ENCODE measurements around the gene ZNF431. TPM values are rescaled to one million over a fixed set of nuclear protein-coding genes. Genes with fewer than 3 reads are reported as not detected.
"Not testable (repeated sequence)": the region's sequence is repeated elsewhere in the genome, so short reads cannot be mapped to it uniquely, and the experiment has no call there.

ZNF431 gene
- total RNA-seq, 1 donor, result 5.1 TPM

DNA sequence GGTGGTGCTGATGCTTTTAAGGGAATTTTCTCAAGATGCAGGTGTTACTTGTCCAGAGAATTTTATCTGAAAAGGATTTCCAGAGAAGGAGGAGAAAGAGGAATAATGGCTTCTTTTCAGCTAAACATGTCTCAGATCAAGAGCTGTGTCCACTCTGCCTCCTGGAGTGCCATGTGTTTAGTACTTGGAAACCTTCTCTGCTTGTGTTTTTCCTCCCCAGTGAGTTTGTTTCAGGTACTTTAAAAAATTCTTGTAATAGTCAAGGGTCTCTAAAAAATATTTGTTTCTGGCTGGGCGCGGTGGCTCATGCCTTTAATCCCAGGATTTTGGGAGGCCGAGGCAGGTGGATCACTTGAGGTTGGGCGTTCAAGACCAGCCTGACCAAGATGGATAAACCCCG is 22.7 kb downstream of the ZNF431 start:
- TF ChIP-seq, protein P1, sequence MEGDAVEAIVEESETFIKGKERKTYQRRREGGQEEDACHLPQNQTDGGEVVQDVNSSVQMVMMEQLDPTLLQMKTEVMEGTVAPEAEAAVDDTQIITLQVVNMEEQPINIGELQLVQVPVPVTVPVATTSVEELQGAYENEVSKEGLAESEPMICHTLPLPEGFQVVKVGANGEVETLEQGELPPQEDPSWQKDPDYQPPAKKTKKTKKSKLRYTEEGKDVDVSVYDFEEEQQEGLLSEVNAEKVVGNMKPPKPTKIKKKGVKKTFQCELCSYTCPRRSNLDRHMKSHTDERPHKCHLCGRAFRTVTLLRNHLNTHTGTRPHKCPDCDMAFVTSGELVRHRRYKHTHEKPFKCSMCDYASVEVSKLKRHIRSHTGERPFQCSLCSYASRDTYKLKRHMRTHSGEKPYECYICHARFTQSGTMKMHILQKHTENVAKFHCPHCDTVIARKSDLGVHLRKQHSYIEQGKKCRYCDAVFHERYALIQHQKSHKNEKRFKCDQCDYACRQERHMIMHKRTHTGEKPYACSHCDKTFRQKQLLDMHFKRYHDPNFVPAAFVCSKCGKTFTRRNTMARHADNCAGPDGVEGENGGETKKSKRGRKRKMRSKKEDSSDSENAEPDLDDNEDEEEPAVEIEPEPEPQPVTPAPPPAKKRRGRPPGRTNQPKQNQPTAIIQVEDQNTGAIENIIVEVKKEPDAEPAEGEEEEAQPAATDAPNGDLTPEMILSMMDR (IDR thresholded peaks at IDR 0.05; ENCODE audit: insufficient read depth, low read length), result no peak
- no peak overlapping the region for H3K4me3 ChIP-seq (ENCODE audit: low read depth, low read length)
- DNase-seq (ENCODE audit: low read depth), result no peak

DNA sequence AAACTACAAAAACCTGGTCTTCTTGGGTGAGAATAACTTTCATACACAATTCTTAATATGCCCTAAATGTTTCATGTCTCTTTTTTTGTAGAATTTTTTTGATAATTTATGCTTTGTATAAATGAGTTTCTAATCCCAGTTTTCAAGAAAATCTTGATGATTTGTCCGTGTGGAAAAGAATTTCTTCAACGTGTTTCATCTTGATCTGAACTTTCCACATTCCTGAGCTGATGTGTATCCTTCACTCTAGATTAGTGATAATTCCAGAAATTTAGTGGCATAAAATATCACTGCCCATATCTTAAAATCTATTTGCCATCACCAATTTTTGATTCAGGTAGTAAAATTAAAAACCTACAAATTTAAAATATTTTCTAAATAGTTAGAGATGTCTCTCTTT is 24.6 kb downstream of the ZNF431 start:
- TF ChIP-seq, protein P1 (IDR thresholded peaks at IDR 0.05; ENCODE audit: insufficient read depth, low read length), result no peak
- DNase-seq (ENCODE audit: low read depth), result no peak
- no peak overlapping the region for H3K4me3 ChIP-seq (ENCODE audit: low read depth, low read length)

DNA sequence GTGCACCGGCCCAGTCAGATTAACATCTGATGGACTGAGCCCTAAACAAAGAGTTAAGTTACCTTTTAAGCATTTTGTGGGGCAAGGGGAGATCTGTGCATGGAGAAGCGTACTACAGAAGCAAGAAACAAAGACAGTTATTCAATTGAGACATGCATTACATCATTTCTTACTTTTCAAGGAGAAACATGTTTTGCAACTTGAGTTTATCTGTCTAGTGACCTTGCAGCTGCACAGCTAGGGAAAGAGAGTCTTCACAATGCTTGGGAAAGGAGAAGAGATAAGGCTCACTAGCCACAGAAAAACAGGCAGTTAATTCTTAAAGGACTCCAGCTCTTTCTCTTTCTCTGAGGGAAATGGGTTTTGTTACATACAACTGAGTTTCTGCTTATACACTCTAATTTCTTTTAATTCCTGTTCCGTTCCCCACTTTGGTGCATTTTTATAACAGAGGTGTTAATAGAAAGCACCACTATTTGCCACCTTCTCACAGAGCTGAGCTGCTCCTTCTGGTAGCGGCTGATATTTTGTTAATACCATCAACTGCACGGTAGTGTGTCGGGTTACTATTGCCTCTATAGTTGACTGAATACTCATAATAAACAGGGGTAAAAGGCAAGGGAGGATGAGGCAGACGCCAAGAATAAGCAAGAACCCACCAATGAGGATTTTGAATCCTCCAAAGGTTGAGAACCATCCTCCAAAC is 55.9 kb downstream of the ZNF431 start:
- no peak for DNase-seq (ENCODE audit: low read depth)
- TF ChIP-seq, protein P1 (IDR thresholded peaks at IDR 0.05; ENCODE audit: insufficient read depth, low read length), result no peak
- H3K4me3 ChIP-seq (ENCODE audit: low read depth, low read length), result no peak overlapping the region

DNA sequence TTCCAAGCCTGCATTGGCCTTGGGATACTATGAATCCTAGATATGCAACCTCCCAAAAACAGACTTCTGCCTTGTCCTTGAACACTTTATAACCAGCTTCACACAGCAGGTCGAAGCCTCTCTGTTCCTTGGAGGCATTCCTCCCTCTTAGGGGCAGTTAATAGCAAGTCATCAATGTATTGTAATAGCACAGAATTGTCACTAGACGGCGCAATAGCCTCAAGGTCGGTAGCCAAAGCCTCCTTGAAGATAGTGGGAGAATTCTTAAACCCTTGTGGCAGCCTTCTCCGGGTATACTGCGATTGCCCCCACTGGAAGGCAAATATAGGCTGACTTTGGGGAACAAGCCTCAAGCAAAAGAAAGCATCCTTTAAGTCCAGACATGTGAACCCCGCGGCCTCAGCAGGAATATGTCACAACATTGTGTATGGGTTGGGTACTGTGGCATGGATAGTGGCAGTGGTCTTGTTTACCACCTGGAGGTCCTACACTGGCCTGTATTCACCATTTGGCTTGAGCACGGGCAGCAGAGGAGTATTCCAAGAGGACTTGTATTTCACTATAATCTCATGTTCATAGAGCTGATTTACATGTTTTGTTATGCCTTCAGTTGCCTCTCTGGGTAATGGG is 61.1 kb downstream of the ZNF431 start:
- TF ChIP-seq, protein P1 (IDR thresholded peaks at IDR 0.05; ENCODE audit: insufficient read depth, low read length), result peak; percentile 45
- no peak overlapping the region for H3K4me3 ChIP-seq (ENCODE audit: low read depth, low read length)
- peak; percentile 14 for DNase-seq (ENCODE audit: low read depth)

DNA sequence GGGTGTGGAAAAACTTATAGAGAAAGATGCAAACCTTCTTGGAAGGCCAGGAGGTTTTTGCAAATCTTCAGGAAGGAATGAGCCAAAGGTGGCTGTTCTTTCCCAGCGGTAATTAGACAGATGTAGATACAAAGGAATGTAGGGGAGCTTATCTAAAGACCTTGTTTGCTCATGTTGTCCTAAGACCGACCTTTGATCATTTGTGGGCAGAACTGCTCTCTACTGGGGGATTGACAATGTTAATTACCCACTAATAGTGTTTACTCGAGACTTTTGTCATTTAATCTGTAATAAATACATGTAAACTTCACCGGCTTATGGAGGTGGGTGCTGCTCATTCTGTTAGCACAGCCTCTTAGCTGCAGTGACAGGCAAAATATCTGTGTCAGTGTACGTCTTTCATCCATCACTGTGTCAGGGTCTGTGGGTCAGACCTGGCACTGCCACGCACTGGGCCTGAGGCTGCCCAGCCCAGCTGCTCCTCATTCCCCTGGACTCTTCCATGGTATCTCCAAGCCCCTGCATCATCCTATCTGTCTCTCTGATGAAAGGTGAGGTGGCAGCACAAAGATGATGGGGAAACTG is 68.3 kb downstream of the ZNF431 start:
- H3K4me3 ChIP-seq (ENCODE audit: low read depth, low read length), result no peak overlapping the region
- TF ChIP-seq, protein P1 (IDR thresholded peaks at IDR 0.05; ENCODE audit: insufficient read depth, low read length), result no peak
- no peak for DNase-seq (ENCODE audit: low read depth)

DNA sequence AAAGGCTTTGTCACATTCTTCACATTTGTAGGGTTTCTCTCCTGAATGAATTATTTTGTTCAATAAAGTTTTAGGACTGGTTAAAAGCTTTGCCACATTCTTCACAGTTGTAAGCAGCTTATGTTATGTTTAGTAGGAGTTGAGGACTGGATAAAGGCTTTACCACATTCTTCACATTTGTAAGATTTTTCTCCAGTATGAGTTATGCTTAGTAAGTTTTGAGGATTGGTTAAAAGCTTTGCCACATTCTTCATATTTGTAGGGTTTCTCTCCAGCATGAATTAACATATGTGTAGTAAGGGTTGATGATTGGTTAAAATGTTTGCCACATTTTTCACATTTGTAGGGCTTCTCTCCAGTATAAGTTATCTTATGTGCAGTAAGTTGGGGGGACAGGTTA is 79.9 kb downstream of the ZNF431 start:
- DNase-seq (ENCODE audit: low read depth), result no peak
- H3K4me3 ChIP-seq (ENCODE audit: low read depth, low read length), result no peak overlapping the region

DNA sequence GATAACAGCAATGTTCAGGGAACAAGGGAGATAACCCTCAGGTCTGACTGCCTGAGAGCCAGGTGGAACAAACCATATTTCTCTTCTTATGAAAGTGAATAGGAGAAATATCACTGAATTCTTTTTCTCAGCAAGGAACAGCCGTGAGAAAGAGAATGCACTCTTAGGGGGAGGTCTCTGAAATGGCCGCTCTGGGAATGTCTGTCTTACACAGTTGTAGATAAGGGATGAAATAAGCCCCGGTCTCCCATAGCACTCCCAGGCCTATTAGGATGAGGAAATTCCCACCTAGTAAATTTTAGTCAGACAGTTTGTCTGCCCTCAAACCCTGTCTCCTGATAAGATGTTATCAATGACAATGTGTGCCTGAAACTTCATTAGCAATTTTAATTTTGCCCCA is 88.1 kb downstream of the ZNF431 start:
- not testable (repeated sequence) for H3K4me3 ChIP-seq (ENCODE audit: low read depth, low read length); DNase-seq (ENCODE audit: low read depth)

More for the DNA sequence above, 79.9 kb downstream of the ZNF431 start:
- TF ChIP-seq, protein P1 (IDR thresholded peaks at IDR 0.05; ENCODE audit: insufficient read depth, low read length), result no peak
